CD1c-positive myeloid dendritic cell (primary cell): Measurements from ENCODE around the gene FGG.

Source experiments
- DNase-seq: peaks from one replicate; pipeline ENCODE4 v3.0.0-alpha.2; 2016; ENCODE audit errors: extremely low spot score

Gene FGG

GRCh38 chr4:154612472-154613414 is at the start of gene FGG:
Gene FGG (minus strand): TSS chr4:154612656. CDS start chr4:154612609, 47 bp downstream.
- DNase-seq, result no peak

DNA sequence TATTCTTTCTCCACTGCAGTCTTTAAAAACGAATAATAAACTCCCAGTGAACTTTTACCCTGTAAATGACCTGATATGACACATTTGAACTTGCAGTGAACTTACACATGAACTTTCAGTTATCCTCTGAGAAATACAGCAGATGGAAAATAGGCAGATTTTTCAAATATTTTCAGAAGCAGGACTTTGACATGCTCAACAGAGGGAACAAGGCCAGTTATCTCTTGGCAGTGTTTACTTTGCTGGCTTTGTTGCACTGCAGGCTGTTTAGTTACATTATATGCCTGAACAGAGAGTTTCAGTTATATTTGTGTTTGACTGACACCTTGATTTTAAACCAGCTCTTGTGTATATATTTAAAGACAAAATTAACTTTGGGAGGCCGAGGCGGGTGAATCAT is 47.6 kb upstream of the FGG start:
- DNase-seq, result no peak

GRCh38 chr4:154658680-154659405 is 46.4 kb upstream of the FGG start:
- no peak for DNase-seq

- no peak for DNase-seq
Observed at GRCh38 chr4:154643493-154643892, 31.0 kb upstream of the FGG start.

DNA sequence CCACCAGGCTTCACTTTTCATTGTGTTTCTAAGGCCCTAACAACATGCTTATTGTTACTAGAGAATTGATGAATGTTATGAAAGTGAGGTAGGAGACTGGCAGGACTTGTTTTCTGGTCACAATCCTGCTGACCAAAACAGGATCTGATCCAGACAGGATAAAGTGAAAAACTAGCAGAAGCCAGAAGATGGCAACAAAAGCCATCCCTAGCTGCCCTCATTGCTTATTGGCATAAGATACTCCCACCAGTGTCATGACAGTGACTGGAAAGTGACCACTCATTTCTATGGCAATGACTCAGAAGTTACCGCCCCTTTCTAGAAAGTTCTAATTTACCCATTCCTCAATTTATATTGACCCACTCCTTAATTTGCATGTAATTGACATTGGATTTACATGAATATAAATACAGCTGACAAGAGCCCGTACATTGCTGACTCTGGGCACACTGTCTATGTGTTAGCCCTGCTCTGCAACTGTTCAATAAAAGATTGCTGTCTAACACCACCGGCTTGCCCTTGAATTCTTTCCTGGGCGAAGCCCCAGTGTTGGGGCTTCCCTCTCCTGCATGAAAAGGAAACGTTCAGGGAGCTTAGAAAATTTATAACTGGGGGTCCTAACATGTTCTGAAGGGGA is 30.0 kb upstream of the FGG start:
- DNase-seq, result no peak

DNA sequence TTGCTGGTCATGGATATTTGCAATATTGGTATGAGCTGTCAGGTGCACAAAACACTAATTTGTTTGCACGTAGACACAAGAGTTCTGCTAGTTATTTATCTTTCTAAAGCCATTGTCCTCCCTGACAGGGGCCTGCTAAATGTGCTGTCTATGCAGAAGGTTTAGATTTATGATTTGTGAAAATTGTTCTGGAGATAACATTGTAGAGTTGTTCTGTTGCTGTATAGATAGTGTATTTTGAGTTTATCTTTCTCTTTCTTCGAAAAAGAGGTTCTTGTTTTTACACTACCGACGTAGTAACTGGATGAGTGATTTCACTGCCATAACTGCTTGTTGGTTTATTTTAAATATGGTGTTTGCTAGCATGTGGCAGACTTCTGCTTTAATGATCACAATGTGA is 28.5 kb upstream of the FGG start:
- no peak for DNase-seq

DNA sequence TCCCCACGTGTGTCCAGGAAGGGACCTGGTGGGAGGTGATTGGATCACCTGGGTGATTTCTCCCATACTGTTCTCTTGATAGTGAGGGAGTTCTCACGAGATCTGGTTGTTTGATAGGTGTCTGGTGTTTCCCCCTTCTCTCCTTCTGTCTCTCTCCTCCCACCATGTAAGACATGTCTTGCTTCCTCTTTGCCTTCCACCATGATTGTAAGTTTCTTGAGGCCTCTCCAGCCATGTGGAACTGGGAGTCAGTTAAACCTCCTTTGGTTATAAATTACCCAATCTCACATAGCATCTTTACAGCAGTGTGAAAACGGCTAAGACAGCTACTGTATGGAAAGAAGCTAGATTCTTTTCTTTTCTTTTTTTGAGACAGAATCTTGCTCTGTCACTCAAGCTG is 21.6 kb upstream of the FGG start:
- no peak for DNase-seq

- DNase-seq, result no peak
Observed at GRCh38 chr4:154631828-154632227, 19.4 kb upstream of the FGG start.

DNA sequence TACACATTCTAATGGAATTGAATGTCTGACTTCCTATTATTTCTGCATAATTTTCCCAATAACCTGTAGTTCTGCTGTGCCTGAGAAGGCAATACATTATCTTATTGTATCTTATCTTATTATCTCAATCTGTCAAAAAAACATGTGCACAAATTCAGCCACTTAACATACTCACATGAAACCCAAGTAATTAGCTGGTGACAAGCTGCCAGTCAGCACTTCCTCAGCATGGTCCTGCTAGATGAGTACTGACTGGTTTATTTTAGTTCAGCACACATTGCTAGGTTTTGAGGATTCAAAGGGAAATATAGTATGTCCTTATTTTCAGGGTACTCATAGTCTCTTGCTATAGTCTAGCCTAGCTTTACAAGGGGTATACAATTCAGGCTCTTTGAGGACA is 17.9 kb upstream of the FGG start:
- no peak for DNase-seq

DNA sequence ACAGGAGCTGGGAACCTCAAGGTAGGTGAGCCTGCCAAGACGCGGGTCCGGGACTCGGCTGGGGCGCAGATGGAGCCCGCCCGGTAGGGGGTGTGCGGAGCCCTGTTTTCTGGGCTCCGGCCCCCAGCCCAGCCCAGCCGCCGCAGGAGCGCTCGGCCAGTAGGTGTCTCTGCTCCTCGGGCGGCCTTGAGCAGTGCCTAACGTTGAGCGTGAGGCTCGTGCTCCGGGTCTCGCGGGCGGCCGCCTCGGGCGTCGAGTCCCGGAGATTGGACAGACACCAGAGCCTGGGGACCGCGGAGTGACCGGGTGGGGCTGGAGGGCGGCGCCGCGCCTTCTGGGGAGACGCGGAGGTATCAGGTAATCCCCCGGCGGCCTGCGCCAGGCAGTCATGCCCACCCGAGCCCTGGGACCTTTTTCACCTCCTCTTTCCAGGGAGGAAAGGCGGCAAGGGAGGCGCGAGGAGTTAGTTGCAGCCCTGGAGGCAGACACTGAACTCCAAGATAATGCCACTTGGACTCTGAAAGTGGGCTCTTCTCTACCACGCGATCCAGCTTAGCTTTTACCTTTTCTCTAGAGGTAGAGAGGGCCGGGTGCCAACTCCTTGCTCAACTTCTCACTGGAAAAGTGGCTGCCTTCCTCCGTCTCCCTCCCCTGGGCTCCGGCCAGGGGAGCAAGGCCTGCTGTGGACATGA is 14.5 kb upstream of the FGG start:
- peak; percentile 4 for DNase-seq

DNA sequence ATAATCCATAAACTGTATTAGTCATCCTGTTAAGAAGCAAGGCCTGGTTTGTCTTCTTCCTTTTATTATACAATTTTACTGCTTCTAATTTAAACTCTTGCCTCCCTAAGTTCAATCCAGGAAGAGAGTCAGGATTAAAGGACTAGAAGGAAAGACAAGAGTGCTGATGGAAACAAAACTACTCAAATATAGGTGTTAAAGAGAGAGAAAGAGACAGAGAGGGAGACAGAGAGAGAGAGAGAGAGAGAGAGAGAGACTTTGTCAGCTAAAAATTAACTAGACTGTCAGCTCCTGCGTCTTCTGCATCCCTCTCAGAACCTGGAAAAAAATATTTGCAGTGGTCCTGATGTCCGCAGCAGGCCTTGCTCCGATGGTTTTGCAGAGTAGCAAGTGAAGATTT is 13.5 kb upstream of the FGG start:
- no peak for DNase-seq

- no peak for DNase-seq
Observed at GRCh38 chr4:154623995-154624394, 11.5 kb upstream of the FGG start.

- no peak for DNase-seq
Observed at GRCh38 chr4:154623436-154623835, 11.0 kb upstream of the FGG start.

GRCh38 chr4:154622598-154622997 is 10.1 kb upstream of the FGG start:
- DNase-seq, result peak; percentile 30

- no peak for DNase-seq
Observed at GRCh38 chr4:154620111-154620510, 7.7 kb upstream of the FGG start.

DNA sequence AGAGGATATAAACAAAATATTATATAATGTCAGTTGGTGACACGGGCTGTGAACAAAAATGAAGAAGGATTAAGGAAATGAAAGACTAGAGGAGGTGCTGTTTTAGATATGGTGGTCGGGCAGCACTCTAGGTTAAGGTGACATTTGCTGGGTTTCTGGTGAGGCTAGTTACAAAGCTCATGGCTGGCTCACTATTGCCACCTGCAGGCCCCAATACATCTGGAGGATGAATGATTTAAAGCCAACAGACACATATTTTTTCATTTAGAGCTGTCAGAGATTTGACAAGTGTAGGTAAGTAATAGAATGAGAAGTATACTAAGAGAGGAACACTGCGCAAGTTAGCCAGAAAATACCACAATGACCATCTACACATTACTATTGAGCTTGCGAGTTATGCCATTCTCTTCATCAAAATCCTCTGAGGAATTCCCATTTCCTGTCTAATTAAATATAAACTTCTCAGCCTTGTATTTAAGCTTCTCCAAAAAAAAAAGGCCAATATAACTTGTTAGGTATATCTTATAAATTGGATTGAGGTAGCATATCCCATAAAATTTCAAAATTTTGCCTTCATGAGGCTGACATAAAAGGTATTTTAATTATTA is 6.4 kb upstream of the FGG start:
- DNase-seq, result peak; percentile 33

DNA sequence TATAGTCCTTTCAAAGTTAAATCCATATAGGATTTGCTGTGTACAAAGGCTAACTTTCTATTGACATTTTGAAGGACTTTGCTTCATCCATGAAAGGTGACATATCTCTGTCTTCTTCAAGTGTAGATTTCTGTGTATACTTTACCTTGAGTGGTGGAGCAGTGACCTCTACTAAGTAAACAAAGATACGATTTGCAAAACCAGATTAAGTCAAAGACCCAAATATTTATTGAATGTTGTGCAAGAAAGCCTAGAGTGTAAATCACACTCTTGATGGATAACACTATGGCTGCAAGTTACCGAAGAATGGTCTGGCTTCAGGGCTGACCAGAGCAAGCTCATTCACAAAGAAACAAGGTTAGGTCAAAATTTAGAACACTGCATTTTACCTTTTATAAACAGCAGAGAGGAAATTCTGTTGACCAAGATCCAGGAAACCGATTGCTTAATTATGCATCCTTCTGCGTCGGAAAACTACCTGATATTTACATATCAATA is 5.4 kb upstream of the FGG start:
- no peak for DNase-seq

DNA sequence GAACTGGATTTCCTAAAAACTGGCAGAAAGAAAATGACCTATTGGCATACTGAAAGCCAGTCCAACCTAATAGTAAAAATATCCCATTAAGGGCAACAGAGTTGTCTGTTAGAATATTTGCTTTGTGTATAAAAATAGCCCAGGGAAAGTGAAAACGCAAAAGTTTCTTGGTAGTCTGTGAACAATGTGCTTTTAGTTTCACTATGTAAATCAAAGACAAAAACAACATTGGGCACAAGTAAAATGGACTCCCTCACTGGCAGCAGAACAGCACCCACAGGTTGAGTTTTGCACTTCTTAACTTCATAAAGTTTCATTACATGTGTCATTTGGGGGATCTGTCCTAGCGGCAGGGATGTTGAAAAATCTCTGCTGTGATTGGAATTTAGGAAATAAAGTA is 4.3 kb upstream of the FGG start:
- no peak for DNase-seq

- DNase-seq, result no peak
Observed at GRCh38 chr4:154616287-154616686, 3.8 kb upstream of the FGG start.

- DNase-seq, result no peak
Observed at GRCh38 chr4:154615211-154615610, 2.8 kb upstream of the FGG start.

DNA sequence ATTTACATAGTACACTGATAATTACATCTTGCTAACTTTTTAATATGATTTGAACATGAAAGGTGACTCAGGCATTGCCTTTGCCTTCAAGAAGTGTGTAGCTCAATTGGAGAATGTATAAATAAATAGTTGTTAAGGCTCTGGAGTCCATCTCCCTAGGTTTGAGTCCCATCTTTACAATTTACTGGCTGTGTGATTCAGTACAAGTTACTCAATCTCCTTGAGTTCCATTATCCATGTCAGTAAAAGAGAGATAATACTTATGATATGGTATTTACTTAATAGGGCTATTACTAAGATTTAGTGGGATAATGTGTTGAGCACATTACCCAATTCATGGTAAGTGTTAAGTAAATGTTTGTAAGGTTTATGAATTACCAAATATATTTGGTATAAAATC is 1.9 kb upstream of the FGG start:
- DNase-seq, result no peak
